HG03103 (cell line): ENCODE data around the gene PPL.
"Not testable (repeated sequence)": the region's sequence is repeated elsewhere in the genome, so short reads cannot be mapped to it uniquely, and the experiment has no call there.

Source experiments
- ATAC-seq: cut with Tn5 transposase; IDR thresholded peaks from one replicate; pipeline ENCODE4 v1.9.1; 2021; ENCODE audit warnings: low read depth; ENCODE audit not compliant: unreplicated experiment

Gene PPL

DNA sequence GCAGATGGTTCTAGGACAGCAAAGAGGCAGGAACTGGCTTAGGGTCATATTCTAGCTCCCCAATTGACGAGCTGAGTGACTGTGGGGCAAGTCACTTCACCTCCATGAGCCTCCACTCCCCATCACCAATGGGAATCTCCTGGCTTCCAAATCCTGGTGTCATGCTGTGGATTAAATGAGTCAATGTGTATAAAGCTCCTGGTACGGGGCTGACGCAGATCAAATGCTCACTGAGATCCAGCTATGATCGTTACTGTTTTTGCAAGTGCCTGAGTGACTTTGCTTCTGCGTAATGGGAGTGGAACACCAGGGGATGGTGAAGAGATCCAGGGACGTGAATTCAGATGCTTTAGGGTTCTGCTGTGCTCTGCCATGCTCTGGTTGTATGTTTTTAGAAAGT is 23.6 kb upstream of the PPL start:
- no peak for ATAC-seq

- ATAC-seq, result no peak
These were observed 21.8 kb upstream of the PPL start for GRCh38 chr16:4958510-4959438.

GRCh38 chr16:4957720-4958509 is 21.0 kb upstream of the PPL start, which contains the start of gene SEC14L5:
SEC14L5 (plus strand) TSS chr16:4958330; CDS start chr16:4959324, 994 bp downstream.
- peak; percentile 57 for ATAC-seq

GRCh38 chr16:4957420-4957719 is 20.4 kb upstream of the PPL start:
- no peak for ATAC-seq

GRCh38 chr16:4954714-4955113 is 17.8 kb upstream of the PPL start:
- ATAC-seq, result no peak

DNA sequence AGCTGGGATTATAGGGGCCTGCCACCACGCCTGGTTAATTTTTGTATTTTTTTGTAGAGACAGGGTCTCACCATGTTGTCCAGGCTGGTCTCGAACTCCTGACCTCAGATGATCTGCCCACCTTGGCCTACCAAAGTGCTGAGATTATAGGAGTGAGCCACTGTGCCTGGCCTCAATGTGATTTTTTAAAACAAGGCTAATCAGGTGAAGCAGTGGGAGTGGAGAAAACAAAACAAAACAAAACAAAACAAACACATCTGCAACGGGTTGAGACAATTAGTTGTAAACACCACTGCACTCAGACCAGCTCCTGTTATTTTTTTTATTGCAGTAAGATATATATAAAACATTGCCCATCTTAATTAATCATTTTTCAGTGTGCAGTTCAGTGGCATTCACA is 14.6 kb upstream of the PPL start:
- not testable (repeated sequence) for ATAC-seq

GRCh38 chr16:4949986-4950385 is 13.0 kb upstream of the PPL start:
- ATAC-seq, result no peak

DNA sequence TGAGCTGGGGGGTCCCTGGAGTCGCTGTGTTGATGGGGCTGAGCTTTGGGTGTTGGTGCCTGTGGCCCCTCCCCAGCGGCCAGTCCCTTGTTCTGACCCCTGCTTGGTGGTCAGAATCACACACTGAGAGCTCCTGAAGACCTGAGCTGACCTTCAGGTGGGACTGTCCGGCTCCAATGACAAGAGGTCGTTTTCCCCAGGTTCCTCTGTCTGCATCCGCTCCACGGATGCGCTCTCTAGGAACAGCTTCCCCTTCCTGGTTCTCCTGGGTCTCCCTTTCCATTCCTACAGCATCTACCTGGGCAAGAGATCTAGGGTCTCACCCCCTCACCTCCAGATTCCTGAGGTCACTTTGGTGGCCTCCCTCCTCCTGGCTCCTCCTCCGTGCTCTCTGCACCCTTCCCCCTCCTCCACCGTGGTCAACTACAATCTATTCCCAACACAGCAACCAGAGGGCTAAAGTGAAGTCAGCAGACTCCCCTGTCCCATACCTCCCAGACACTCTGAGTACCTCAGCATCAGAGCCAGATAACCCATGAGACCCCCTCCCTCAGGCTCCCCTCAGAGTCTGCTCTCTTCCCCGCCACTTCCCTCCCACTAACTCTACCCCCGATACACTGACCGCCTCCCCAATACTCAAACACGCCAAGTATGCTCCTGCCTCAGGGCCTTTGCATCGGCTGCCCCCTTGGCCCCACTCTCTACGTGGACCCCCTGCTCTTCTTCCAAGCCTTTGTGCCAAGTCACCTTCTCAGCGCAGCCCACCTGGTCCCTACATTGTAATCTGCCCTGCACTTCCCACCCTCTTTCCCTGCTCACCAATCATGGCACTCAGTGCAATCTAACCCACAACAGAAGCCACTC is 12.2 kb upstream of the PPL start:
- no peak for ATAC-seq

GRCh38 chr16:4947722-4948503 is 11.0 kb upstream of the PPL start:
- ATAC-seq, result no peak

- no peak for ATAC-seq
These were observed 10.0 kb upstream of the PPL start for GRCh38 chr16:4946917-4947316.

- ATAC-seq, result no peak
These were observed 8.9 kb upstream of the PPL start for GRCh38 chr16:4945560-4946502.

- ATAC-seq, result no peak
These were observed 7.7 kb upstream of the PPL start for GRCh38 chr16:4944333-4945281.

DNA sequence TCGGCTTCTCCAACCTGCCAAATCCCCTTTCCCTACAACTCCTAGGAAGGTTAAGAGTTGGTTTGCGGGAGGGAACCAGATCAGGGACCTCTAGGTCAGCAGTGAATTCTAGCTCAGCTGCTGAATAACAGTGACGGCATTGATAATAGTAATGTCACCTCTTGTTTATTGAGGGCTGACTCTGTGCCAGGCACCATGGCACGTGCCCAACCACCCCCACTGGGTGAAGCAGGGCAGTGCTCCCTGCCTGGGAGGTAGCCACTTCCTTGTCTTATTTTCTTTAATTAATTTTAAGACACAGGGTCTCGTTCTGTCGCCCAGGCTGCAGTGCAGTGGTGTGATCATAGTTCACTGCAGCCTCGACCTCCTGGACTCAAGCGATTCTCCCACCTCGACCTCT is 5.5 kb upstream of the PPL start:
- ATAC-seq, result no peak

DNA sequence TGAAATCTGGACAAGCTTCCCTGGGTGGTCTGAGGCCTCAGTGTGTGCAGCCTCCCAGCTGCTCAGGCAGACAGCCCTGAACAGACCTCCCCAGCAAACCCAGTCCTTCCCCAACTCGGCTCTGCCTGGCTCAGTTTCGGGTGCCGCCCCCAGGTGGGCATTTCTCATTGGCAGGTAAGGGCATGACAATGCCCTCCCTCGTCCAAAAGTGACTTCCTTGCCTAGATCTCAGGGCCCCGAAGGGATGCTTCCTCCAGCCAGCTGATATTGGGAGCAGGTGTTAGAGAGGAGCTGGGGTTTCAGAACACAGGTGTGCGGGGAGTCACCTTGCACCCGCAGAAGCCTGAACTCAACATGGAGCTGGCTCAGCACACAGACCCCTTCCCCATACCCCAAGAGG is 3.8 kb upstream of the PPL start:
- ATAC-seq, result no peak

GRCh38 chr16:4938683-4939030 is 1.7 kb upstream of the PPL start:
- ATAC-seq, result no peak

- no peak for ATAC-seq
These were observed 1.1 kb upstream of the PPL start for GRCh38 chr16:4937782-4938682.
